Urinary bladder (tissue), 4 donors: ENCODE data around the gene KCNMA1. TPM values are rescaled to one million over a fixed set of nuclear protein-coding genes. Genes with fewer than 3 reads are reported as not detected.

ENCODE experiments used
- DNase-seq: peaks from one replicate; pipeline ENCODE4 v3.0.0-alpha.2; 2015; ENCODE audit errors: extremely low spot score
- H3K27ac ChIP-seq: one replicate; pipeline ENCODE4 v1.5.1; 2013; ENCODE audit warnings: low read depth, mild to moderate bottlenecking, moderate library complexity
- H3K36me3 ChIP-seq: one replicate; pipeline ENCODE4 v1.6.1; 2013; ENCODE audit warnings: mild to moderate bottlenecking, moderate library complexity; ENCODE audit not compliant: insufficient read depth
- H3K4me1 ChIP-seq: one replicate; pipeline ENCODE4 v1.6.1; 2013; ENCODE audit warnings: mild to moderate bottlenecking, moderate library complexity; ENCODE audit not compliant: insufficient read depth
- H3K4me3 ChIP-seq: one replicate; pipeline ENCODE4 v1.5.1; 2013; ENCODE audit warnings: low read depth, low read length
- WGBS: extraction: QIAGEN DNeasy Blood & Tissue Kit; methylation state at CpG from one replicate; pipeline ENCODE4 v1.1.7; 2013; 5-methylcytosine and 5-hydroxymethylcytosine counted together
- polyA plus RNA-seq: library from polyadenylated mRNA; stranded (reverse); fragments of 200-250 nt; gene quantifications from one replicate; pipeline ENCODE4 v1.2.3, GENCODE V29; 2013
- small RNA-seq: library from RNA; depleted of rRNA; stranded (forward); fragments of <200 nt; gene quantifications from one replicate; pipeline ENCODE3, GENCODE V24; 2014
- total RNA-seq: library from RNA; depleted of rRNA; stranded (reverse); fragments of >200 nt; gene quantifications from one replicate; pipeline ENCODE4 v1.2.3, GENCODE V29; 2014
- donor health status: healthy with polysubstance abuse.
- donor health status: healthy.

KCNMA1 gene
- total and polyA plus RNA-seq, 2 donors = 105 to 107 TPM

GRCh38 chr10:76869931-76870330 lies 767.7 kb downstream of the KCNMA1 start:
- Histone ChIP-seq H3K4me1 (no peaks in the 10 kb centered on the region), H3K4me3 (no peak overlapping the region), H3K36me3 (no peaks in the 10 kb centered on the region), H3K27ac (no peak overlapping the region)
- DNase-seq = no peak
- 85% methylated on average over 10 of the region's 10 CpGs for WGBS

- no peak for DNase-seq
- 71% methylated on average over 4 of the region's 4 CpGs for WGBS
- Histone ChIP-seq H3K4me1 (no peaks in the 10 kb centered on the region), H3K4me3 (no peak overlapping the region), H3K27ac (no peak overlapping the region), H3K36me3 (no peaks in the 10 kb centered on the region)
These were observed 769.3 kb downstream of the KCNMA1 start for GRCh38 chr10:76868098-76868977.

GRCh38 chr10:76866841-76867586 lies 770.6 kb downstream of the KCNMA1 start:
- WGBS = 93% methylated on average over 4 of the region's 4 CpGs
- no peaks in the 10 kb centered on the region for H3K36me3 ChIP-seq
- no peak for DNase-seq
- no peak overlapping the region for H3K27ac ChIP-seq
- H3K4me1 ChIP-seq = no peaks in the 10 kb centered on the region
- H3K4me3 ChIP-seq = no peak overlapping the region

- no peaks in the 10 kb centered on the region for H3K4me1 ChIP-seq
- no peak for DNase-seq
- no peak overlapping the region for H3K27ac ChIP-seq
- 96% methylated on average over 1 of the region's 1 CpG for WGBS
- no peaks in the 10 kb centered on the region for H3K36me3 ChIP-seq
- no peak overlapping the region for H3K4me3 ChIP-seq
These were observed 772.7 kb downstream of the KCNMA1 start for GRCh38 chr10:76864922-76865321.

- DNase-seq = no peak
- Histone ChIP-seq H3K4me3 (no peak overlapping the region), H3K36me3 (no peaks in the 10 kb centered on the region), H3K27ac (no peak overlapping the region), H3K4me1 (no peaks in the 10 kb centered on the region)
- WGBS = 92% methylated on average over 1 of the region's 1 CpG
These were observed 778.9 kb downstream of the KCNMA1 start for GRCh38 chr10:76858721-76859120.

- Histone ChIP-seq H3K36me3 (no peaks in the 10 kb centered on the region), H3K27ac (no peak overlapping the region), H3K4me1 (no peaks in the 10 kb centered on the region), H3K4me3 (no peak overlapping the region)
- WGBS = 93% methylated on average over 8 of the region's 8 CpGs
- no peak for DNase-seq
These were observed 796.8 kb downstream of the KCNMA1 start for GRCh38 chr10:76840802-76841201.

- Histone ChIP-seq H3K36me3 (no peaks in the 10 kb centered on the region), H3K4me1 (no peaks in the 10 kb centered on the region), H3K4me3 (no peak overlapping the region), H3K27ac (no peak overlapping the region)
- 26% methylated on average over 3 of the region's 3 CpGs for whole genome bisulfite sequencing
- DNase-seq = peak; percentile 18
These were observed 798.3 kb downstream of the KCNMA1 start for GRCh38 chr10:76839276-76839675.

GRCh38 chr10:76830218-76830617 lies 807.4 kb downstream of the KCNMA1 start:
- Histone ChIP-seq H3K4me1 (no peaks in the 10 kb centered on the region), H3K4me3 (no peak overlapping the region), H3K36me3 (no peaks in the 10 kb centered on the region), H3K27ac (no peak overlapping the region)
- 96% methylated on average over 1 of the region's 1 CpG for WGBS
- no peak for DNase-seq

GRCh38 chr10:76829724-76830123 lies 807.9 kb downstream of the KCNMA1 start:
- DNase-seq = no peak
- Histone ChIP-seq H3K36me3 (no peaks in the 10 kb centered on the region), H3K27ac (no peak overlapping the region), H3K4me1 (no peaks in the 10 kb centered on the region), H3K4me3 (no peak overlapping the region)
- WGBS = 47% methylated on average over 2 of the region's 2 CpGs

Small RNA genes within 50 kb of the gene (small RNA-seq; reads per million reads assigned to genes)
- gene ATP5MC1P8 = not detected
- not detected for gene COX6CP15
- gene RF00322 = not detected
- not detected for gene RNA5SP321
